Activated CD8-positive, alpha-beta memory T cell treated with anti-CD3 and anti-CD28 coated beads, Interleukin-2, amount 50 U/mL, for 4 hours (primary cell): ENCODE data around the gene LSP1.
"Not testable (repeated sequence)": the region's sequence is repeated elsewhere in the genome, so short reads cannot be mapped to it uniquely, and the experiment has no call there.

ENCODE experiments used
- DNase-seq: peaks from one replicate; pipeline ENCODE4 v3.0.0-alpha.2; 2020

The LSP1 gene

DNA sequence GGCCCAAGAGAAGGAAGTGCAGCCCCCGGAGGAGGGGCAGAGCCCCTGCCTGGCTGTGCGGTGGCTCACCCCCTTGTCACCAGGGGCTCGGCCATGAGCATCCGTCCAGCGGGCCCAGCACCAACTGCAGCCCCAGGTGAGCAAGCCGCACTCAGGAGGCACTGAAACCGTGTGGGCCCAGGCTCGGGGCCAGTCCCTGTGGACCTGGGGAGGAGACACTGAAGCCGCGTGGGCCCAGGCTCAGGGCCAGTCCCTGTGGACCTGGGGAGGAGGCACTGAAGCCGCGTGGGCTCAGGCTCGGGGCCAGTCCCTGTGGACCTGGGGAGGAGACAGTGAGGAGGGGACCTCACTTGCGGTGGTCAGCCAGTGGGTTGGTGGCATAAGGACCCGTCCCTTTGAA, 13.9 kb downstream of the LSP1 start:
- DNase-seq: no peak

DNA sequence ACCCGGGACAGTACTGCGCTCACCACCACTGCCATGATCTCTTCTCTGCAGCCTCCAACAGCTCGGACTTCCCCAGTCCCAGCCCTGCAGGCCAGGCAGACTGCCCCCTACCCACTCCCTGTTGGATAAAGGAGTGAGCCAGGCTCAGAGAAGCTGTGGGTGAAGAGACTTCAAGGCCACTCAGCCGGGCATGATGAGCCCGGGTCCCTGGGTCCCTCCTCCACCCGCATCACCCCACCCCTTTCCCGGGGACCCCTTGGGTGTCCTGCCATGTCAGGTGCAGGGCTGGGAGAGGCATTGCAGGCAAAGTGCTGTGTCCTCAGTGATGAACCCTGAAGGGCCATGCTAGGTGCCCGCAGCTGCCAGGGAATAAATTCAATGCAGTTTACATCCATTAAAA, 14.5 kb downstream of the LSP1 start:
- DNase-seq: no peak

- DNase-seq: no peak
Observed at GRCh38 chr11:1868056-1868635, 15.3 kb downstream of the LSP1 start.

GRCh38 chr11:1868636-1869291, 15.9 kb downstream of the LSP1 start:
- no peak for DNase-seq

- DNase-seq: no peak
Observed at GRCh38 chr11:1869427-1870325, 16.8 kb downstream of the LSP1 start.

- DNase-seq: no peak
Observed at GRCh38 chr11:1870326-1870696, 17.4 kb downstream of the LSP1 start.

DNA sequence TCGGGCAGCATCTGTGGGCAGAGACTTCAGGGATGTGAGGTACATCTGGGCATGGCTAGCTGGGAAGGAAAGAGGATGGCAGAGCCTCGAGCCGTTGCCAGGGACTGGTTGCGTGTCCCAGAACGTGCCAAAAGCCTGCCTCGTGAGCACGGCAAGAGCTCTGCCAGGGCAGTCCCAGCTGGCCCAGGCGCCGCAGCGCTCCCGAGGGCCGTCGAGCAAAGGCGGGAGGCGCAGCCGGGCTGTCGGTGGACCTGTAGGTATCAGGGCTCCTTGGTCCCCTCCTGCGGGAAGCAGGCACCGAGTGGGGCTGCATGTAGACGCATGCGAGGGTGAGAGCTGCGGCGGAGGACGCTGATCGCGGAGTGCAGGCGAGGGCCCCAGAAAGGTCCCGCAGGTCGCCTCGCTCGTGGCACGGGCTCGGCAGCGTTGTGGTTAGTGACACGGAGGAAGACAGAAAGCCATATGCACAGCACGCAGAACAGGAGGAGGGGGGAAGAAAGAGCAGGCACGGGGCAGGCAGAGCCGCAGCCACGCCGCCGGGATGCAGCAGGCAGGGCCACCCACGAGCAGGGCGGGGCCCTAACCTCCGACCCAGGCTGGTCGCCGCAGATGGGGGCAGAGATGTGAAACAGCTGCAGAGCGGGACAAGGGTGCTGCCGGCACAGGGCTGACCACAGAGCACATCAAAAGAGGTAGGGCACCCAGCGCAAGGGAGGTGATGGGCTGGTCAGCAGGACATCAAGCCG, 18.0 kb downstream of the LSP1 start:
- peak; percentile 54 for DNase-seq

- DNase-seq: no peak
Observed at GRCh38 chr11:1871531-1871930, 18.6 kb downstream of the LSP1 start.

DNA sequence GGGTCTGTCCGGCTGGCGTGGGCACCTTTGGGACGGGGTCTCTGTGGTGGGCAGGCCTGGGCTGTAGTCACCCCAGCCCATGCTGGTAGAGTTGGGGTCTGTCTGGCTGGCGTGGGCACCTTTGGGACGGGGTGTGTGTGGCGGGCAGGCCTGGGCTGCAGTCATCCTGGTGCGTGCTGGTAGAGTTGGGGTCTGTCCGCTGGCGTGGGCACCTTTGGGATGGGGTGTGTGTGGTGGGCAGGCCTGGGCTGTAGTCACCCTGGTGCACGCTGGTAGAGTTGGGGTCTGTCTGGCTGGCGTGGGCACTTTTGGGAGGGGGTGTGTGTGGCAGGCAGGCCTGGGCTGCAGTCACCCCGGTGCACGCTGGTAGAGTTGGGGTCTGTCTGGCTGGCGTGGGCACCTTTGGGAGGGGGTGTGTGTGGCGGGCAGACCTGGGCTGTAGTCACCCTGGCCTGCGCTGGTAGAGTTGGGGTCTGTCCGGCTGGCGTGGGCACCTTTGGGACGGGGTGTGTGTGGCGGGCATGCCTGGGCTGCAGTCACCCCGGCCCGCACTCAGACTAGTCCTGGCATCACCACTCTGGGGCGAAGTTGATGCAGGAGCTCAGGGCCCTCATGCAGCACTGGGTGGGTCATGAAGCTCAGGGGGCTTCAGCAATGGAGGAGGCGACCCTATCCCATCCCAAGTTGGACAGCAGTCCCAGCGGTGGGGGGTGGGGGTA, 19.5 kb downstream of the LSP1 start:
- no peak for DNase-seq

GRCh38 chr11:1873048-1873812, 20.3 kb downstream of the LSP1 start:
- no peak for DNase-seq

- DNase-seq: not testable (repeated sequence)
Observed at GRCh38 chr11:1873813-1874150, 20.9 kb downstream of the LSP1 start.

DNA sequence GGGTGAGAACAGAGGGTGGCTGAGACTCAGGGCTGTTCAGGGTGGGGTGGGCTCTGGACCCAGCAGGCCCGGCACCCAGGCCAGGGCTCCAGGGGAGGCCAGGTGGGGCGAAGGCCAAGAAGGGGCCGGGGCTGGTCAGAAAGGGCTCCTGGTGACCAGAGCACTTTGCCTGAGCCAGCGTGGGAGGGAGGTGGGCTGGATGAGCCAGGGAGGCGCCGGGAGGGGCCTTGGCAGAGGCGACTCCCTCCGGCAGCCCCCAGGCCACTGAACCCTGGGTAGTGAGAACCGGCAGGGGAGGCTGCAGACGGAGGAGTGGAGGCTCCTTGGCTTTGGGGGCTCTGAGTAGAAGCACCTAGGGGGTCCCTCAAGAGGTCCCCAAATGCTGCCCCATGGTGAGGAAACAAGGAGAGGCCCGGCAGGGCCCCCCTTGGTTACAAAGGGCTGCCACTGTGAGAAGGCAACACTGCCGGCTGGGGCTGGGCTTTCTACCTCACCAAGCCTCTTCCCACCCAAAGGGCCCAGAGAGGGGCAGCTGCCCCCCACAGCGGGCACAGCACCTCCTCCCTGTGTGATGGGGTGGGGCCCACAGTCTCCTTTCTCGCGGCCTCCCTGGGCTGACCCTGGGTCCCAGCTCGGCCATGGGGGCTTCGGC, 21.7 kb downstream of the LSP1 start:
- not testable (repeated sequence) for DNase-seq

DNA sequence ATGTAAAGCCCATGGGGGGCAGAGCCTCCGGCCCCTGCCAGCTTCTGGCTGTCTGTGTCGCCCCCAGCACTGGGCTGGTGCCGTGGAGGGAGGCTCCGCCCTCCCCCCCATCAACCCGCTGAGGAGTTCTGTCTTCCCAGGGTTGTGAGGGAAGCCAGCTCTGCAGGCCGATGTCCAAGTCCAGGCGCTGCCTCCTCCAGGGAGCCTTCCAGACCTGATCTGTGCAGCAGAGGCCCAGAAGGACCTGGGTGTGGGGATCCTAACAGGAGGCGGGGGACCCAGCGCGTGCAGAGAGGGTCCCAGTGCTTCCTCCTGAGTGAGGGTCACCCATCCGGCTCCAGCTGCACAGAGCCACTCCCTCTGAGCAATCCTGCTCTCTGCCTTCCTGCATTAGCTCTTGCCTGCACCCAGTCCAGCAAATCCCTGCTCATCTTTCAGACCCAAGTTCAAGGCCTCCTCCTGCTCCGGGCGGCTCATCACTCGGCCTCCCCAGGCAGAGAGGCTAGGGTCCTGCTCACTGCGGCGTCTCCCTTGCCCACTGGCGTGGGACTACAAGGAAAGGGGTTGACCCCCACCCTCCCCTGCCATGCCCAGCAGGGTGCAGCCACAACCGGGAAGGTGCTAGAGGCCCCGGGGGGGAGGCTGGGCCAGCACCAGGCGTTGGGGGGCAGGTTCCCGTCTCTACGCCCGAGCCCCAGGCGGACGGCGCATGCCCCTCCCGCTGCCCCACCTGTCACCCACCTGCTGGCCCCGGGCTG, 22.4 kb downstream of the LSP1 start:
- peak; percentile 15 for DNase-seq

- DNase-seq: not testable (repeated sequence)
Observed at GRCh38 chr11:1875851-1876301, 23.0 kb downstream of the LSP1 start.

GRCh38 chr11:1876361-1877063, 23.6 kb downstream of the LSP1 start:
- peak; percentile 31 for DNase-seq

GRCh38 chr11:1877211-1878136, 24.6 kb downstream of the LSP1 start:
- DNase-seq: no peak

- no peak for DNase-seq
Observed at GRCh38 chr11:1878137-1879031, 25.5 kb downstream of the LSP1 start.
